ENCODE data around the gene PROB1. TPM values are rescaled to one million over a fixed set of nuclear protein-coding genes. Genes with fewer than 3 reads are reported as not detected.

PROB1 gene
- polyA plus RNA-seq, 1 of the 3 experiments (the other 2 are of a cell fraction), result 0.44 TPM

DNA sequence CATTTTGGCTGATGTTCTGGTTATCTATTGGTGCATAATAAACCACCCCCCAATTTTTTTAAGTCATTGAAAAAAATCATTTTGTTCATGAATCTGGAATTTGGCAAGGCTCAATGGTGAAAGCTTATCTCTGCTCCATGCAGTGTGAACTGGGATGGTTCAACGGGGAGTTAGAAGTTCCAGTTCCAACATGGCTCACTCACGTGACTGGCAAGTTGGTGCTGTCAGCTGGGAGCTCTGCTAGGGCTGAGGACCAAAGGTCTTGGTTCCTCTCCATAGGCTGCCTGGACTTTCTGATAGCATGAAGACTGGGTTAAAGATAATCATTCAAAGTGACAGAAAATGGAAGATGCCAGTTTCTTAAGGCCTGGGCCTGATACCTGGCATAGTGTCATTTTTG is 12.1 kb upstream of the PROB1 start:
- H3K36me3 ChIP-seq (replicated peaks in 1 of 2; ENCODE audit: control insufficient read depth in 1 of 2, insufficient read depth in 2 of 2, low read length in 1 of 2), result peaks cover 0 to 4% of the 10 kb centered on the region in 2 experiments
- CTCF ChIA-PET, result interaction anchor here (0.9 to 1.3 kb wide), 2 partner anchors 11 to 15 kb away, joined by 5 read pairs; no protein-coding TSS in a partner anchor
- TF ChIP-seq FOXM1 (IDR thresholded peaks at IDR 0.05; ENCODE audit: low read depth) (no peak), POLR2AphosphoS5 (IDR thresholded peaks at IDR 0.05; ENCODE audit: low read depth, low read length) (no peak), JUND (IDR thresholded peaks at IDR 0.05) (no peak), SIN3A (IDR thresholded peaks at IDR 0.05; ENCODE audit: borderline replicate concordance, low read depth, low read length) (no peak), GABPA (IDR thresholded peaks at IDR 0.05; ENCODE audit: low read depth) (no peak), SMC3 (IDR thresholded peaks at IDR 0.05; ENCODE audit: low read depth, low read length) (no peak)
- TF ChIP-seq, protein P1, sequence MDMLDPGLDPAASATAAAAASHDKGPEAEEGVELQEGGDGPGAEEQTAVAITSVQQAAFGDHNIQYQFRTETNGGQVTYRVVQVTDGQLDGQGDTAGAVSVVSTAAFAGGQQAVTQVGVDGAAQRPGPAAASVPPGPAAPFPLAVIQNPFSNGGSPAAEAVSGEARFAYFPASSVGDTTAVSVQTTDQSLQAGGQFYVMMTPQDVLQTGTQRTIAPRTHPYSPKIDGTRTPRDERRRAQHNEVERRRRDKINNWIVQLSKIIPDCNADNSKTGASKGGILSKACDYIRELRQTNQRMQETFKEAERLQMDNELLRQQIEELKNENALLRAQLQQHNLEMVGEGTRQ (IDR thresholded peaks at IDR 0.05; ENCODE audit: borderline replicate concordance, low read depth, low read length), result no peak
- TF ChIP-seq, protein P2, sequence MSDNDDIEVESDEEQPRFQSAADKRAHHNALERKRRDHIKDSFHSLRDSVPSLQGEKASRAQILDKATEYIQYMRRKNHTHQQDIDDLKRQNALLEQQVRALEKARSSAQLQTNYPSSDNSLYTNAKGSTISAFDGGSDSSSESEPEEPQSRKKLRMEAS (IDR thresholded peaks at IDR 0.05; ENCODE audit: low read depth), result no peak
- TF ChIP-seq, protein P3, sequence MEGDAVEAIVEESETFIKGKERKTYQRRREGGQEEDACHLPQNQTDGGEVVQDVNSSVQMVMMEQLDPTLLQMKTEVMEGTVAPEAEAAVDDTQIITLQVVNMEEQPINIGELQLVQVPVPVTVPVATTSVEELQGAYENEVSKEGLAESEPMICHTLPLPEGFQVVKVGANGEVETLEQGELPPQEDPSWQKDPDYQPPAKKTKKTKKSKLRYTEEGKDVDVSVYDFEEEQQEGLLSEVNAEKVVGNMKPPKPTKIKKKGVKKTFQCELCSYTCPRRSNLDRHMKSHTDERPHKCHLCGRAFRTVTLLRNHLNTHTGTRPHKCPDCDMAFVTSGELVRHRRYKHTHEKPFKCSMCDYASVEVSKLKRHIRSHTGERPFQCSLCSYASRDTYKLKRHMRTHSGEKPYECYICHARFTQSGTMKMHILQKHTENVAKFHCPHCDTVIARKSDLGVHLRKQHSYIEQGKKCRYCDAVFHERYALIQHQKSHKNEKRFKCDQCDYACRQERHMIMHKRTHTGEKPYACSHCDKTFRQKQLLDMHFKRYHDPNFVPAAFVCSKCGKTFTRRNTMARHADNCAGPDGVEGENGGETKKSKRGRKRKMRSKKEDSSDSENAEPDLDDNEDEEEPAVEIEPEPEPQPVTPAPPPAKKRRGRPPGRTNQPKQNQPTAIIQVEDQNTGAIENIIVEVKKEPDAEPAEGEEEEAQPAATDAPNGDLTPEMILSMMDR (IDR thresholded peaks at IDR 0.05), result no peak

DNA sequence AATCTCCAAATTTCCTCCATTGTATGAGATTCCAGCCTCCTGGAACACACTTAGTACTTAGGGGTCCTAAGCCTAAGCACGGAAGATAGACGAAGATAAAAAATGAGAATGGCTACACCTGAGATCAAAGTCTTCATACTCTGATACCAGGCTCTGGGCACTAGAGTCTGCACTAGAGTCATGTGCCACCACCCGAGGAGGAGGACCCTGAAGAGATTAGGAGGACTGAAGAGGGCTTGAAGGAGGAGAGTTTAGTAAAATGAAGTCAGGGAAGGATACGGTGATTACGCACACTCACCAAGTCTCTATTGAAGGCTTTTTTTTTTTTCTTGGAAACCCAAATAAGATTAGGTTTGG is 9.6 kb upstream of the PROB1 start:
- Histone ChIP-seq H3K9ac (peak overlapping the region; percentile 74; the same call in 1 of the 2 replicates), H3K9me2 (no peaks in the 10 kb centered on the region), H3K9me3 (no peaks in the 10 kb centered on the region), H3K36me3 (replicated peaks in 1 of 2; ENCODE audit: control insufficient read depth in 1 of 2, insufficient read depth in 2 of 2, low read length in 1 of 2) (peaks cover 0 to 2% of the 10 kb centered on the region in 2 experiments), H3K27me3 (ENCODE audit: insufficient read depth) (no peaks in the 10 kb centered on the region), H3K27ac (ENCODE audit: low read depth in 2 of 2, low read length in 1 of 2) (peak overlapping the region; percentile 83 to 94), H3K4me3 (ENCODE audit: low read depth in 2 of 2, low read length in 1 of 2) (peak overlapping the region in 1 of 2 experiments; percentile 57; a peak in 2 of 4 replicates), H2AFZ (ENCODE audit: low read depth) (peak overlapping the region; percentile 82), H3K79me2 (ENCODE audit: insufficient read depth) (no peaks in the 10 kb centered on the region), H3K4me1 (ENCODE audit: control insufficient read depth in 1 of 2, insufficient read depth in 2 of 2, low read depth in 1 of 2, low read length in 1 of 2) (peaks cover 0 to 14% of the 10 kb centered on the region in 2 experiments; a peak in 1 of 4 replicates), H3K4me2 (peak overlapping the region; percentile 76), H4K20me1 (ENCODE audit: insufficient read depth) (no peaks in the 10 kb centered on the region), H3F3A (replicated peaks; ENCODE audit: insufficient read depth) (peaks cover 8% of the 10 kb centered on the region)
- WGBS (ENCODE audit: low lambda C conversion rate), result 86% methylated on average over 5 of the region's 5 CpGs
- TF ChIP-seq TAF1 (IDR thresholded peaks at IDR 0.05; ENCODE audit: borderline replicate concordance, low read depth, low read length), result no peak
- no peak for TF ChIP-seq YY1 (IDR thresholded peaks at IDR 0.05; ENCODE audit: low read depth)
- no peak for TF ChIP-seq RFX5 (IDR thresholded peaks at IDR 0.05; ENCODE audit: low read length)
- TF ChIP-seq JUND (IDR thresholded peaks at IDR 0.05), result no peak
- no peak for TF ChIP-seq RCOR1 (IDR thresholded peaks at IDR 0.05; ENCODE audit: low read length)
- no peak for TF ChIP-seq FOSL2 (IDR thresholded peaks at IDR 0.05; ENCODE audit: borderline replicate concordance, low read depth)
- TF ChIP-seq, protein P1 (IDR thresholded peaks at IDR 0.05; ENCODE audit: borderline replicate concordance, low read depth, low read length), result no peak
- no peak for TF ChIP-seq ELF1 (IDR thresholded peaks at IDR 0.05)
- no peak for TF ChIP-seq EP300 (IDR thresholded peaks at IDR 0.05; ENCODE audit: borderline replicate concordance in 1 of 2, low read depth in 1 of 2, low read length in 1 of 2)
- no peak for TF ChIP-seq RXRA (IDR thresholded peaks at IDR 0.05; ENCODE audit: borderline replicate concordance, low read depth)
- no peak for TF ChIP-seq CHD2 (IDR thresholded peaks at IDR 0.05; ENCODE audit: low read length, partially characterized antibody)
- TF ChIP-seq TEAD4 (IDR thresholded peaks at IDR 0.05; ENCODE audit: borderline replicate concordance, insufficient read depth), result no peak
- ChIA-PET POLR2A (interaction anchor here (0.6 to 1.1 kb wide), 3 partner anchors 10 to 156 kb away, joined by 3 to 4 read pairs (median 3); partner anchors contain the start of gene PROB1), CTCF (interaction anchor here (0.6 to 3.4 kb wide), 5 partner anchors 12 to 109 kb away, joined by 3 to 29 read pairs (median 7); partner anchors contain the start of genes MZB1 and PROB1)
- no peak for DNase-seq

More for the DNA sequence above, 12.1 kb upstream of the PROB1 start:
- Histone ChIP-seq H3K79me2 (ENCODE audit: insufficient read depth) (no peaks in the 10 kb centered on the region), H3K9me2 (no peaks in the 10 kb centered on the region), H3K4me2 (no peak overlapping the region), H4K20me1 (ENCODE audit: insufficient read depth) (no peaks in the 10 kb centered on the region), H3K4me1 (ENCODE audit: control insufficient read depth in 1 of 2, insufficient read depth in 2 of 2, low read depth in 1 of 2, low read length in 1 of 2) (peaks cover 0 to 27% of the 10 kb centered on the region in 2 experiments; a peak in 1 of 4 replicates), H3K27me3 (ENCODE audit: insufficient read depth) (no peaks in the 10 kb centered on the region), H3F3A (replicated peaks; ENCODE audit: insufficient read depth) (peaks cover 8% of the 10 kb centered on the region), H3K27ac (ENCODE audit: low read depth in 2 of 2, low read length in 1 of 2) (no peak overlapping the region), H3K9me3 (no peaks in the 10 kb centered on the region), H3K4me3 (ENCODE audit: low read depth in 2 of 2, low read length in 1 of 2) (no peak overlapping the region), H3K9ac (no peak overlapping the region), H2AFZ (ENCODE audit: low read depth) (no peak overlapping the region)
- POLR2A ChIA-PET, result no interaction called here
- 87% methylated on average over 2 of the region's 2 CpGs for WGBS (ENCODE audit: low lambda C conversion rate)
- DNase-seq, result no peak

All from SK-N-SH (cell line).